ENCODE measurements around the gene ABCA4.

GRCh38 chr1:93967306-93967705 lies 153.6 kb downstream of the ABCA4 start:
- TF ChIP-seq, protein P1, sequence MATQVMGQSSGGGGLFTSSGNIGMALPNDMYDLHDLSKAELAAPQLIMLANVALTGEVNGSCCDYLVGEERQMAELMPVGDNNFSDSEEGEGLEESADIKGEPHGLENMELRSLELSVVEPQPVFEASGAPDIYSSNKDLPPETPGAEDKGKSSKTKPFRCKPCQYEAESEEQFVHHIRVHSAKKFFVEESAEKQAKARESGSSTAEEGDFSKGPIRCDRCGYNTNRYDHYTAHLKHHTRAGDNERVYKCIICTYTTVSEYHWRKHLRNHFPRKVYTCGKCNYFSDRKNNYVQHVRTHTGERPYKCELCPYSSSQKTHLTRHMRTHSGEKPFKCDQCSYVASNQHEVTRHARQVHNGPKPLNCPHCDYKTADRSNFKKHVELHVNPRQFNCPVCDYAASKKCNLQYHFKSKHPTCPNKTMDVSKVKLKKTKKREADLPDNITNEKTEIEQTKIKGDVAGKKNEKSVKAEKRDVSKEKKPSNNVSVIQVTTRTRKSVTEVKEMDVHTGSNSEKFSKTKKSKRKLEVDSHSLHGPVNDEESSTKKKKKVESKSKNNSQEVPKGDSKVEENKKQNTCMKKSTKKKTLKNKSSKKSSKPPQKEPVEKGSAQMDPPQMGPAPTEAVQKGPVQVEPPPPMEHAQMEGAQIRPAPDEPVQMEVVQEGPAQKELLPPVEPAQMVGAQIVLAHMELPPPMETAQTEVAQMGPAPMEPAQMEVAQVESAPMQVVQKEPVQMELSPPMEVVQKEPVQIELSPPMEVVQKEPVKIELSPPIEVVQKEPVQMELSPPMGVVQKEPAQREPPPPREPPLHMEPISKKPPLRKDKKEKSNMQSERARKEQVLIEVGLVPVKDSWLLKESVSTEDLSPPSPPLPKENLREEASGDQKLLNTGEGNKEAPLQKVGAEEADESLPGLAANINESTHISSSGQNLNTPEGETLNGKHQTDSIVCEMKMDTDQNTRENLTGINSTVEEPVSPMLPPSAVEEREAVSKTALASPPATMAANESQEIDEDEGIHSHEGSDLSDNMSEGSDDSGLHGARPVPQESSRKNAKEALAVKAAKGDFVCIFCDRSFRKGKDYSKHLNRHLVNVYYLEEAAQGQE (IDR thresholded peaks at IDR 0.05; ENCODE audit: insufficient read depth in 1 of 2, low read depth in 2 of 2, low read length in 2 of 2) = no peak
- no peak for TF ChIP-seq SIN3A (IDR thresholded peaks at IDR 0.05; ENCODE audit: borderline replicate concordance, insufficient read depth, low read length)
- TF ChIP-seq POLR2AphosphoS5 (IDR thresholded peaks at IDR 0.05; ENCODE audit: low read depth, low read length) = no peak
- no peak for TF ChIP-seq FOXP2 (optimal IDR thresholded peaks at IDR 0.05; ENCODE audit: borderline replicate concordance, extremely low read depth, extremely low read length, insufficient read depth)
- no peak for TF ChIP-seq TAF1 (IDR thresholded peaks at IDR 0.05; ENCODE audit: borderline replicate concordance, insufficient read depth, low read length)

Measured in PFSK-1 (cell line).